ENCODE results near the gene ATG16L1.
"Not testable (repeated sequence)": the region's sequence is repeated elsewhere in the genome, so short reads cannot be mapped to it uniquely, and the experiment has no call there.

Gene ATG16L1

DNA sequence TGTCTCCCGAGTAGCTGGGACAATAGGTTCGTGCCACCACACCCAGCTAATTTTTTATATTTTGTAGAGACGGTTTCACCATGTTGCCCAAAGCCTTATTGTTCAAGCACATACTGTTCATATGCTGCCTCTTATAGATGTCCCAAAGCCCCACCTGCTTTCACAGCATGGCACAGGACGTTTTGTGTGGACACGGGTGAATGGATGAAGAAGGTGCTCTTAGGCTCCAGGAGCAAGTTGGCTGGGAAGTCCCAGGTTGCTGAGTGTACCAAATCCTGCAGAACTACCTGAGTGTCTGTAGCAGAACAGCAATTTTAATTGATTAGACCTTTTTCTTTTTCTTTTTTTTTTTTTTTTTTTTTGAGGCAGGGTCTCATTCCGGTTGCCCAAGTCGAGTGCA, 45.6 kb downstream of the ATG16L1 start:
- no peak for DNase-seq

DNA sequence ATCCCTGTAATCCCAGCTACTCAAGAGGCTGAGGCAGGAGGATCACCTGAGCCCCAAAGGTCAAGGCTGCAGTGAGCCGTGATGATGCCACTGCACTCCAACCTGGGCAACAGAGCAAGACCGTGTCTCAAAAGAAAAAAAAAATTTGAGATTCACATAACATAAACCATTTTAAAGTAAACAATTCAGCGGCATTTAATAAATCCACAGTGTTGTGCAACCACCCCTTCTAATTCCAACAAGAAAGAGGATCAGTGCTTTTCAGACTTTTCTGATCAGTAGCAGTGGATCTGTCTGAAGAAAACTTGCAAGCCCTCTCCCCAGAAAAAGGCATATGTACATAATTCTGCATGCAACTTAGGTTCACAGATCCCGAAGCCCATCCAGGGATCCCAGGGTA, 48.9 kb downstream of the ATG16L1 start:
- no peak for DNase-seq

- DNase-seq: no peak
Measured at GRCh38 chr2:233301248-233301647, 49.8 kb downstream of the ATG16L1 start.

DNA sequence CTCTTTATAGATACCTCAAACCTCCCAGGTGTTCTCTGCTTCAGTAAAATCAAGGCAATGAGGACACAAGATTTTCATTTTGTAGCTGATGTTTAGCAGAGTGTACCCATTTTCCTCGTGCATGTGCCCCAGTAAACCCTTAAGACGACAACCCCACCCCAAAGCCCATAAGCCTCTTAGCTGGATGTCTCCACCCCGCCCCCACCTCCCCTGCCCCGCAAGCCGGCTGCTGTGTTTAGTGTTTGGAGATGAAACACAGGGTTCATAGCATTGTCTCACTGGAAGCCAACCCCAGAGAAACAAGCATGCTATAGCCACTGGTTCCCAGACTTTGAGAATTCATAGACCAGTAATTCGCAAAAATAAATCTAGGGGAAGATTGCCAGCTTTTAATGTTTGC, 50.3 kb downstream of the ATG16L1 start:
- DNase-seq: no peak

DNA sequence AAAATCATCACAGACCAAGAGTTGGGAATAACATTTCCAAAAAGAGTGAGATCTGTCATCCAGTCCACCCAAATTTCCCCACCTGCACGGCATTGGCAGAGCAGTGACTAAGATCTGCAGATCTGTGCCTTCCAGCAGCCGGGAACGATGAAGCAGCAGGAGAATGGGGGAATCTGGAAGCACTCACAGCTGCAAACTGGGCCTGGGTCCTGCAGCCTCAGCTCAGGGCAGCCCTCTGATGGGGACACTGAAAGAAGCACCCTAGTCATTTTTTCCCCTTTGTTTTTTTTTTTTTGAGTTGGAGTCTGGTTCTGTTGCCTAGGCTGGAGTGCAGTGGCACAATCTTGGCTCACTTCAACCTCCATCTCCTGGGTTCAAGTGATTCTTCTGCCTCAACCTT, 51.8 kb downstream of the ATG16L1 start:
- DNase-seq: no peak

GRCh38 chr2:233307565-233307964, 56.1 kb downstream of the ATG16L1 start, which contains the start of gene SAG:
Gene SAG (plus strand): TSS chr2:233307816. CDS start chr2:233309190, 1,374 bp downstream.
- no peak for DNase-seq

DNA sequence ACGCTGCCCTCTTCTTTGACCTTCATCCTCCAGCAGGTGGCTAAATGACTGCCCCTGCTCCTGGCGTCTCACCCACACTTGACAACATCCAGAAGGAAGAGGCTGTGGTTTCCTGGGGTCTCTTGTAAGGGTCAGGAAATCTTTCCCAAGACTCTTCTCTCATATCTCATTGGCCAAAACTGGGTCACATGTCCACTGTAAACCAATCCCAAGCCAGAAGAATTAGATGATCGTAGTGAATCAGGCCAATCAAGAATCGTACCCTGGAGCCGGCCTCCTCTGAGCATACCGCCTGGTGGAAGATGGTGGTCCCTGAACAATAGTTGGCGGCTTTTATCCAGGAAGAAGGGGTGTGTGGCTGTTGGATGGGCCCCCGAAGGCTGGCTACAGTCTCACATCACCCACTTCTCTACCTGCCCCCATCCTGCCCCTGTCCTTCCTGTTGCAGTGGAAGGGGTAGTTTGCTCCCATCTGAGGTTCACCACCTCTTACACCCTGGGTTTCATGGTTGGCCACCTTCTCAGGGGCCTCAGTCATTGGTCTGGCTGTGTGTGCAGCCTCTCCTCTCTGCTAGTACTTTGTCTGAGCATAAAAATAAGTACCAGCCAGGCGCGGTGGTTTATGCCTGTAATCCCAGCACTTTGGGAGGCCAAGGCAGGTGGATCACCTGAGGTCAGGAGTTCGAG, 59.9 kb downstream of the ATG16L1 start:
- no peak for DNase-seq

- DNase-seq: no peak
Measured at GRCh38 chr2:233312874-233313273, 61.4 kb downstream of the ATG16L1 start.

GRCh38 chr2:233314180-233314925, 62.9 kb downstream of the ATG16L1 start:
- no peak for DNase-seq

DNA sequence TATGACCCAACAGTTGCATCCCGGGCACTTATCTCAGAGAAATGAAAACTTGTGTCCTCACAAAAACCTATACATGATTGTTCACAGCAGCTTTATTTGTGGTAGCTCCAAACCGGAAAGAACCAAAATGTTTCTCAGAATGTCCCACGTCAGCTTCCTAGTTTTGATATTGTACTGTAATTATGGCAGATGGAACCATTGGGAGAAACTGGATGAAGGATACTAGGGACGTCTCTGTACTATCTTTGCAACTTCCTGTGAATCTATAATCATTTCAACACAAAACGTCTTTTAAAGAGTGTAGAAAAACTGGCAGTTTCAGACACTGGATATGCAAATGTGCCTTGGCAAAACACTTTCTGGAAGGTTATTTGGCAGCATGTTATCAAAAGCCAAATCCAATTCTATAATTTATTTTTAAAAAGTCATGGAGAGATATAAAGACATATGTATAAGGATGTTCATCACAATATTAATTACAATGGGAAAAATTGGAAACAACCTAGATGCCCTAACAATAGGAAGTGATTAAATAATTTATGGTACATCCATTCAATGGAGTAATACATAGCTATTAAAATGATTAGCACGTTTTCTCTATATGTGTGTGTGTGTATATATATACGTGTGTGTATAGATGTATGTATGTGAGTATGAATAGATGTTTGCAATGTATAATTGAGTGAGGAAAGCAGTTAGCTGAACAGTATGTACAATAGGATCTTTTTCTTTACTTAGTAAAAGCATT, 65.9 kb downstream of the ATG16L1 start:
- no peak for DNase-seq

DNA sequence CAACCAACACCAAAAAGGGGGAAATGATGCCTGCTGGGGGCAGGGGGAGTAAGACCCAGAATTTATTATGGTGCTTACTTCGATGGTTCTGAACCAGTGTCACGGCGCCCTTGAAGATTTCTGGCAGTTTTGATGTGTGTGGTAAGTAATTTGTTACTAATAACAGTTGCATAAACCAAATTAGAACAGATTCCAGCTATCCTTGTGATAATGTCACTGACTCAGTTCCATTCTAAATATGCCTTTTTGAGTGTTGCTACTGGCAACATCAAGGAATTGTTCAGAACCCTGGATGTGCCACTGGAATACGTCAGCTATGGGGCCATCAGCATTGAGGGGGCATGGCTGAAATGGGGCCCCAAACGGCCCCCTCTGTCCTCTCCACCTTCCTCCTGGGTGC, 67.8 kb downstream of the ATG16L1 start:
- DNase-seq: no peak

GRCh38 chr2:233320470-233320869, 69.0 kb downstream of the ATG16L1 start:
- DNase-seq: no peak

GRCh38 chr2:233321166-233321565, 69.7 kb downstream of the ATG16L1 start:
- DNase-seq: no peak

- DNase-seq: no peak
Measured at GRCh38 chr2:233323851-233324250, 72.4 kb downstream of the ATG16L1 start.

DNA sequence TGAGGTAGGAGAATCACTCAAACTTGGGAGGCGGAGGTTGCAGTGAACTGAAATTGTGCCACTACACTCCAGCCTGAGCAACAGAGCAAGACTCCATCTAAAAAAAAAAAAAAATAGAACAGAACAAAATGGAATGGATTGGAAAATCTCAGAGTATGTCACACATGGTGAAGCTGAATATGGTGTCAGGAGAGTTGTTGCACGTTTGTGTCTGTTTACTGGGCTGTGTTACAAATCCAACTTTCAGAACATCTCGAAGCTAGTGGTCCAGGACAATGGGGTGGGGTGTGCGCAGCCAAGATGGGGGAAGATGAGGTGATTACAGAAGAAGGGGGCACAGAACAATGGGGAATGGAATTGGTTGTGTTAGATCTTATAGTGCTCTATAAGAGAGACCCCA, 73.8 kb downstream of the ATG16L1 start:
- no peak for DNase-seq

DNA sequence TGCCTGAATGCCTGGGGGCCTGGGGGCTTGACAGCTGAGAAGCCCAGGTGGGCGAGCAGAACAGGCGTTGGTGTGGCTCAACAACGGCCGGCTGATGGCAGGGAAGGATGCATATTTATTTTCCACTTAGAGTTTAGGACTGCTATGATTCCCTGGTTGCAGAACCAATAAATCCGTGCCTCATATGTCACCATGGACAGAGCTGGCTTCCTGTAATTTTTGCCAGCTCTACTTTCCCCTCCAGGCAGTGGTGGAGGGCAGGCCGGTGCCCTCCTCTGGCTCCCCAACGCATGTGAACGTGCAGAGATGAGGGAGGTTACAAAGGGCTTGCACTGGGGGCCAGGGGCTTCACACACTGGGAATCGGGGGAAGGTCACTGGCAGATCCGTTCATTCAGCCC, 74.3 kb downstream of the ATG16L1 start:
- DNase-seq: no peak

DNA sequence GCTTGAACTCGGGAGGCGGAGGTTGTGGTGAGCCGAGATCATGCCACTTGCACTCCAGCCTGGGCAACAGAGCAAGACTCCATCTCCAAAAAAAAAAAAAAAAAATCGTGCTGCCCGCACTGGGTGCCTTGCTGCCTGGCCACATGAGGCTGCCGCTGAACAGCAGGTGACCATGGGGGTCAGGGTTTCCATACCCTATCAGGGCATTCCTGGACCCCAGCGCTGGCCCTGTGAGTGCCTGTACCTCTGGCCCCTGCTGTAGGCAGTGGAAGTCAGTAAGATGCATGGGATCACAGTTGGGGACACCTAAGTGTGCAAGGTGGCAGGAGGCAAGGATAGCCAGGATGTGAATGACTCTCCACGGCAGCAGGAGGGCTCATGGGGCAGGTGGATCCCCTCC, 75.0 kb downstream of the ATG16L1 start:
- no peak for DNase-seq

DNA sequence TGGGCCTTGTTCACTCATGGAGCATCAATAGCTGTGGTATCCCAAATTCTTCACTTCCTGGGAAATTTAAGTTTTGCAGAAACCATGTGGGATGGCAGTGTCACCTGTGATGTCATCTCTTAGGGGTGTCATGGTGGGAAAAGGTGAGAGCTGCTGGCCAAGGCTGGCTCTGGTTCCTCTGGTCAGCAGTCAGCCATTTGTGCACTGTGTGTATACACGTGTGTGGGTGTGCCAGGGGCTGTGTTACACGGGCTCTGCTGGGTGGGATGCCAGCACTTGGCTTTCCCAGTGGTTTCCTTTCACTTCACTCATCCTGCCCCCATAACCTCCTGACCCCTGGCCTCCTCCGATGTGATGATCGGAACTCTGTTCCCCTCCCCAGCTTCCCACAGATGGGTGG, 77.4 kb downstream of the ATG16L1 start:
- DNase-seq: no peak

- no peak for DNase-seq
Measured at GRCh38 chr2:233329489-233330135, 78.1 kb downstream of the ATG16L1 start.

- peak; percentile 82 for DNase-seq
Measured at GRCh38 chr2:233331536-233331935, 80.1 kb downstream of the ATG16L1 start.

GRCh38 chr2:233332125-233332524, 80.7 kb downstream of the ATG16L1 start:
- DNase-seq: no peak

DNA sequence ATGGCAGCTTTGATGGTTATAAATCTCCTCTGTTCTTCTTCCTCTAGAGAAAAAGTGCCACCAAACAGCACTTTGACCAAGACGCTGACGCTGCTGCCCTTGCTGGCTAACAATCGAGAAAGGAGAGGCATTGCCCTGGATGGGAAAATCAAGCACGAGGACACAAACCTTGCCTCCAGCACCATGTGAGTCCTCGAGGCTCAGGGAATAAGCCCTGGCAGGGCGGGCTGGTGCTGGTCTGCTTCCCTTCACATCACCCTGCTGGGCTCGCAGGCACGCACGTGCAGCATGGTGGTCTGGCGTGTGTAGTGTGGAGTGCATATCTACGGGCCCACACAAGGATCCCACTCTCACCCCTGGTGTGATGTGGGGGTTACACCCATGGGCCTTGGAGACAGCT, 83.4 kb downstream of the ATG16L1 start:
- no peak for DNase-seq

- not testable (repeated sequence) for DNase-seq
Measured at GRCh38 chr2:233336091-233336490, 84.6 kb downstream of the ATG16L1 start.

Data from activated CD4-positive, alpha-beta T cell treated with anti-CD3 and anti-CD28 coated beads, Interleukin-10, Interleukin-2, amounts not matched to agents 100 ng/mL and 50 ng/mL, durations not matched to agents 16 hours and 8 hours (primary cell).